ENCODE results near the gene CHCHD4. TPM values are rescaled to one million over a fixed set of nuclear protein-coding genes. Genes with fewer than 3 reads are reported as not detected.

Gene CHCHD4
- total and polyA plus RNA-seq, 2 experiments from 2014 or later, result 31.1 to 39.2 TPM

DNA sequence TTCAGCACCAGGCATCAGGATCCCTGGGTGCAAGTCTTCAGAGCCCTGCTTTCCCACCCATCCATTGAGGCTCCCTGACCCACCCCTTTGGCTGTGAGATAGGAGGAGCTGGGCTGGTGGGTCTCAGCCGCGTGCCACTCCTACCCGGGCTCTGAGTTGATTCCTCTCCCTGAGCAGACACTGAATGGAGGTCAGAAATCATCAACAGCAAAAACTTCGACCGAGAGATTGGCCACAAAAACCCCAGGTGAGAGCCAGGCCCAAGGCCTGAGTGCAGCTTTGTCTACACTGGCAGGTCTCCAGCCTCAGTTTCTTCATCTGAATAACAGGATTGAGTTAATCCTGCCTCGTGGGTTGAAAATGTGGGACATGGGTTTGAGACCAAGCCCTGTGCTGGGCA lies 8.0 kb upstream of the CHCHD4 start:
- Histone ChIP-seq H4K20me1 (replicated peaks; ENCODE audit: insufficient read depth) (no peaks in the 10 kb centered on the region), H3K4me3 (no peak overlapping the region), H3K79me2 (replicated peaks; ENCODE audit: insufficient read depth) (peaks cover 10% of the 10 kb centered on the region), H3K27ac (ENCODE audit: low read depth) (no peak overlapping the region), H3K9me2 (ENCODE audit: insufficient read depth) (no peaks in the 10 kb centered on the region), H3K4me1 (ENCODE audit: insufficient read depth) (no peaks in the 10 kb centered on the region), H2AFZ (no peak overlapping the region), H3K4me2 (no peak overlapping the region), H3K36me3 (ENCODE audit: insufficient read depth) (peaks cover 8% of the 10 kb centered on the region), H3F3A (replicated peaks; ENCODE audit: low read depth) (no peaks in the 10 kb centered on the region), H3K27me3 (ENCODE audit: insufficient read depth) (no peaks in the 10 kb centered on the region)
- ATAC-seq (no peak), DNase-seq (ENCODE audit: low spot score) (no peak)
- H3K36me3 Mint-ChIP-seq (ENCODE audit: low read depth), result peaks cover 78% of the 10 kb centered on the region
- TF ChIP-seq NANOG (IDR thresholded peaks at IDR 0.05; ENCODE audit: borderline replicate concordance), result no peak
- no peak for TF ChIP-seq EZH2 (IDR thresholded peaks at IDR 0.05; ENCODE audit: low read depth, unreplicated experiment)
- TF ChIP-seq STAT1 (IDR thresholded peaks at IDR 0.05; ENCODE audit: unreplicated experiment), result no peak
- TF ChIP-seq JUNB (IDR thresholded peaks at IDR 0.05; ENCODE audit: unreplicated experiment), result no peak
- TF ChIP-seq, protein P1, sequence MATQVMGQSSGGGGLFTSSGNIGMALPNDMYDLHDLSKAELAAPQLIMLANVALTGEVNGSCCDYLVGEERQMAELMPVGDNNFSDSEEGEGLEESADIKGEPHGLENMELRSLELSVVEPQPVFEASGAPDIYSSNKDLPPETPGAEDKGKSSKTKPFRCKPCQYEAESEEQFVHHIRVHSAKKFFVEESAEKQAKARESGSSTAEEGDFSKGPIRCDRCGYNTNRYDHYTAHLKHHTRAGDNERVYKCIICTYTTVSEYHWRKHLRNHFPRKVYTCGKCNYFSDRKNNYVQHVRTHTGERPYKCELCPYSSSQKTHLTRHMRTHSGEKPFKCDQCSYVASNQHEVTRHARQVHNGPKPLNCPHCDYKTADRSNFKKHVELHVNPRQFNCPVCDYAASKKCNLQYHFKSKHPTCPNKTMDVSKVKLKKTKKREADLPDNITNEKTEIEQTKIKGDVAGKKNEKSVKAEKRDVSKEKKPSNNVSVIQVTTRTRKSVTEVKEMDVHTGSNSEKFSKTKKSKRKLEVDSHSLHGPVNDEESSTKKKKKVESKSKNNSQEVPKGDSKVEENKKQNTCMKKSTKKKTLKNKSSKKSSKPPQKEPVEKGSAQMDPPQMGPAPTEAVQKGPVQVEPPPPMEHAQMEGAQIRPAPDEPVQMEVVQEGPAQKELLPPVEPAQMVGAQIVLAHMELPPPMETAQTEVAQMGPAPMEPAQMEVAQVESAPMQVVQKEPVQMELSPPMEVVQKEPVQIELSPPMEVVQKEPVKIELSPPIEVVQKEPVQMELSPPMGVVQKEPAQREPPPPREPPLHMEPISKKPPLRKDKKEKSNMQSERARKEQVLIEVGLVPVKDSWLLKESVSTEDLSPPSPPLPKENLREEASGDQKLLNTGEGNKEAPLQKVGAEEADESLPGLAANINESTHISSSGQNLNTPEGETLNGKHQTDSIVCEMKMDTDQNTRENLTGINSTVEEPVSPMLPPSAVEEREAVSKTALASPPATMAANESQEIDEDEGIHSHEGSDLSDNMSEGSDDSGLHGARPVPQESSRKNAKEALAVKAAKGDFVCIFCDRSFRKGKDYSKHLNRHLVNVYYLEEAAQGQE (IDR thresholded peaks at IDR 0.05; ENCODE audit: unreplicated experiment), result no peak
- TF ChIP-seq CREB1 (CRISPR knock-in tag; IDR thresholded peaks at IDR 0.05; ENCODE audit: low read depth), result no peak
- TF ChIP-seq, protein P2, sequence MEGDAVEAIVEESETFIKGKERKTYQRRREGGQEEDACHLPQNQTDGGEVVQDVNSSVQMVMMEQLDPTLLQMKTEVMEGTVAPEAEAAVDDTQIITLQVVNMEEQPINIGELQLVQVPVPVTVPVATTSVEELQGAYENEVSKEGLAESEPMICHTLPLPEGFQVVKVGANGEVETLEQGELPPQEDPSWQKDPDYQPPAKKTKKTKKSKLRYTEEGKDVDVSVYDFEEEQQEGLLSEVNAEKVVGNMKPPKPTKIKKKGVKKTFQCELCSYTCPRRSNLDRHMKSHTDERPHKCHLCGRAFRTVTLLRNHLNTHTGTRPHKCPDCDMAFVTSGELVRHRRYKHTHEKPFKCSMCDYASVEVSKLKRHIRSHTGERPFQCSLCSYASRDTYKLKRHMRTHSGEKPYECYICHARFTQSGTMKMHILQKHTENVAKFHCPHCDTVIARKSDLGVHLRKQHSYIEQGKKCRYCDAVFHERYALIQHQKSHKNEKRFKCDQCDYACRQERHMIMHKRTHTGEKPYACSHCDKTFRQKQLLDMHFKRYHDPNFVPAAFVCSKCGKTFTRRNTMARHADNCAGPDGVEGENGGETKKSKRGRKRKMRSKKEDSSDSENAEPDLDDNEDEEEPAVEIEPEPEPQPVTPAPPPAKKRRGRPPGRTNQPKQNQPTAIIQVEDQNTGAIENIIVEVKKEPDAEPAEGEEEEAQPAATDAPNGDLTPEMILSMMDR (conservative IDR thresholded peaks at IDR 0.05; ENCODE audit: low read depth in 2 of 2), result no peak
- TF ChIP-seq, protein P3, sequence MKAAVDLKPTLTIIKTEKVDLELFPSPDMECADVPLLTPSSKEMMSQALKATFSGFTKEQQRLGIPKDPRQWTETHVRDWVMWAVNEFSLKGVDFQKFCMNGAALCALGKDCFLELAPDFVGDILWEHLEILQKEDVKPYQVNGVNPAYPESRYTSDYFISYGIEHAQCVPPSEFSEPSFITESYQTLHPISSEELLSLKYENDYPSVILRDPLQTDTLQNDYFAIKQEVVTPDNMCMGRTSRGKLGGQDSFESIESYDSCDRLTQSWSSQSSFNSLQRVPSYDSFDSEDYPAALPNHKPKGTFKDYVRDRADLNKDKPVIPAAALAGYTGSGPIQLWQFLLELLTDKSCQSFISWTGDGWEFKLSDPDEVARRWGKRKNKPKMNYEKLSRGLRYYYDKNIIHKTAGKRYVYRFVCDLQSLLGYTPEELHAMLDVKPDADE (IDR thresholded peaks at IDR 0.05), result no peak
- TF ChIP-seq POLR2AphosphoS5 (IDR thresholded peaks at IDR 0.05; ENCODE audit: low read depth), result no peak
- H3K4me3 Mint-ChIP-seq, result no peak overlapping the region
- no peaks in the 10 kb centered on the region for H3K4me1 Mint-ChIP-seq
- no peaks in the 10 kb centered on the region for H3K9me3 Mint-ChIP-seq
- peaks cover 7% of the 10 kb centered on the region for H3K27me3 Mint-ChIP-seq (ENCODE audit: insufficient read depth, low read depth, poor library complexity)
- no peak overlapping the region for H3K27ac Mint-ChIP-seq

DNA sequence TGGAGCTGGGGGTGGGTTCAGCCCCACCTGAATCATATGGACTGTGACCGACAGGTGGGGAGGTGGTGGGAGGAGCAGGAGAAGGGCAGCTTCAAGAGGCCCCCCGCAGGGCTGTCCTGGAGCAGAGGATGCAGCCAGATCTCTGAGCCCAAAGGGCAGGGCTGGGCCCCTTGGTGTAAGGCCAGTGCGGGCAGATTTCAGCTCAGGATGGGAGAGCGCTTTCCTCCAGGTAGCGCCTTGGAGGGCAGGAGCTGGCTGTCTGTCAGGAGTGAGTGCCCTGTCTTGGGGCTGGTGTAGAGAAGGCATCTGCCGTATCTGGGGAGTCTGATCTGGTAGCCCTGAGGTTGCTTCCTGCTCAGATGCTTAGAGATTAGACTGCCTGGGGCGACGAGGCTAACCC lies 7.5 kb upstream of the CHCHD4 start:
- H3K27me3 Mint-ChIP-seq (ENCODE audit: insufficient read depth, low read depth, poor library complexity), result peaks cover 7% of the 10 kb centered on the region
- Histone ChIP-seq H4K20me1 (replicated peaks; ENCODE audit: insufficient read depth) (no peaks in the 10 kb centered on the region), H3K79me2 (replicated peaks; ENCODE audit: insufficient read depth) (peaks cover 16% of the 10 kb centered on the region), H3K9me2 (ENCODE audit: insufficient read depth) (no peaks in the 10 kb centered on the region), H3K27me3 (ENCODE audit: insufficient read depth) (no peaks in the 10 kb centered on the region), H2AFZ (no peak overlapping the region), H3K4me3 (no peak overlapping the region), H3K4me1 (ENCODE audit: insufficient read depth) (no peaks in the 10 kb centered on the region), H3F3A (replicated peaks; ENCODE audit: low read depth) (no peaks in the 10 kb centered on the region), H3K4me2 (no peak overlapping the region), H3K27ac (ENCODE audit: low read depth) (no peak overlapping the region), H3K36me3 (ENCODE audit: insufficient read depth) (peaks cover 8% of the 10 kb centered on the region)
- TF ChIP-seq ZNF114 (CRISPR knock-in tag; IDR thresholded peaks at IDR 0.05) (no peak), NANOG (IDR thresholded peaks at IDR 0.05; ENCODE audit: borderline replicate concordance) (no peak), ZNF331 (CRISPR knock-in tag; IDR thresholded peaks at IDR 0.05; ENCODE audit: low read depth) (no peak), JUNB (IDR thresholded peaks at IDR 0.05; ENCODE audit: unreplicated experiment) (no peak), STAT1 (IDR thresholded peaks at IDR 0.05; ENCODE audit: unreplicated experiment) (no peak), EZH2 (IDR thresholded peaks at IDR 0.05; ENCODE audit: low read depth, unreplicated experiment) (no peak)
- TF ChIP-seq, protein P1 (IDR thresholded peaks at IDR 0.05; ENCODE audit: unreplicated experiment), result no peak
- H3K4me1 Mint-ChIP-seq, result no peaks in the 10 kb centered on the region
- peaks cover 80% of the 10 kb centered on the region for H3K36me3 Mint-ChIP-seq (ENCODE audit: low read depth)
- no peak overlapping the region for H3K27ac Mint-ChIP-seq
- ATAC-seq (no peak), DNase-seq (ENCODE audit: low spot score) (no peak)
- no peaks in the 10 kb centered on the region for H3K9me3 Mint-ChIP-seq
- no peak overlapping the region for H3K4me3 Mint-ChIP-seq

Data from GM23338 (cell line).